BLaER1 (cell line): ENCODE measurements around the gene HSPA9.
A peak's percentile ranks its signal among the peaks of the same experiment; 100 is the strongest.

ENCODE experiments used
- H3K27ac ChIP-seq: shearing (Covaris generic); formaldehyde crosslinking; 2 replicates; pipeline ENCODE4 v1.8.1; 2022
- H3K27me3 ChIP-seq: shearing (Covaris generic); formaldehyde crosslinking; 2 replicates; pipeline ENCODE4 v1.8.1; 2022
- H3K36me3 ChIP-seq: shearing (Covaris generic); formaldehyde crosslinking; 2 replicates; pipeline ENCODE4 v1.8.1; 2022
- H3K4me1 ChIP-seq: shearing (Covaris generic); formaldehyde crosslinking; 2 replicates; pipeline ENCODE4 v1.8.1; 2022
- H3K4me2 ChIP-seq: shearing (Covaris generic); formaldehyde crosslinking; 2 replicates; pipeline ENCODE4 v1.8.1; 2022
- H3K4me3 ChIP-seq: shearing (Covaris generic); formaldehyde crosslinking; 2 replicates; pipeline ENCODE4 v1.8.1; 2022
- H3K9ac ChIP-seq: shearing (Covaris generic); formaldehyde crosslinking; 2 replicates; pipeline ENCODE4 v1.8.1; 2022
- H3K9me3 ChIP-seq: shearing (Covaris generic); formaldehyde crosslinking; 2 replicates; pipeline ENCODE4 v1.8.1; 2022
- H4K20me1 ChIP-seq: shearing (Covaris generic); formaldehyde crosslinking; 2 replicates; pipeline ENCODE4 v1.8.1; 2022
- Cebpa-rat ChIP-seq: shearing (Covaris generic); IDR thresholded peaks from 2 replicates; pipeline ENCODE4 v1.8.1; 2022

The HSPA9 gene

DNA sequence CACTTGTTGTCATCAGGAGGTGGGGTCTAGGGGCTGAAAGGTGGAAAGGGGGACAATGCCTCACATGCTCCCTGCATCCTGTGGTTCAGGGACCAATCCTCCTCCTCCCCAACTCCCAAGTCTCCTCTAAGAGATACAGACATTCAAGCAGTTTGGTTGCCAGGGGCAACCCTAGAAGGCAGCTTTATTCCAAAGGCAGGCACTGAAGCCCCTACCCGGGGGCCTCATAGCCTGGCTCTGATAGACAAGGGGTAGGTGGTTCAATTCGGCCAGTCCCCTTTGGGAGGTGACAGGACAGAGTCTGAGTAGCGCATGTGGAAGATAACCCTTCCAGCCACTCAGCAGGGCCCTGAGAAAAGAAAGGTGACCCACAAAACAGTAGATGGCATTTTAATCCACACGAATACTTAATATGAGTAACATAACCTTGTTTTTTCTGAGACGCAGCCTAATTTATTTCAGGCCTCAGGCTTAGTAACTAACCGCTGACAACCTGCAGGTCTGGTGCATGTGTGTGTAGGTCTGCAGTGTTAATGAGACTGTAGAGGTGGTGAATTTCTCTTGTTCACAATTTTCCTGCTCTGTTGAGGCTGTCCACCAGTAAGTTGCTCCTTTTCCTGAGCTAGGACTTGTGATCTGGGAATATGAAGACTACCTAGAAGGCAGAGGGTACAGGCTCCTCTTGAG, 31.3 kb upstream of the HSPA9 start:
- Histone ChIP-seq H3K27ac (no peak overlapping the region), H3K4me2 (no peak overlapping the region), H3K27me3 (no peaks in the 10 kb centered on the region), H3K4me3 (no peak overlapping the region), H3K9me3 (no peaks in the 10 kb centered on the region), H3K36me3 (no peaks in the 10 kb centered on the region), H3K4me1 (peaks cover 38% of the 10 kb centered on the region), H3K9ac (no peak overlapping the region), H4K20me1 (no peaks in the 10 kb centered on the region)
- no peak for TF ChIP-seq Cebpa-rat

- H3K36me3 ChIP-seq, result no peaks in the 10 kb centered on the region
- H3K9me3 ChIP-seq, result no peaks in the 10 kb centered on the region
- no peak overlapping the region for H3K27ac ChIP-seq
- H3K27me3 ChIP-seq, result no peaks in the 10 kb centered on the region
- no peak overlapping the region for H3K4me3 ChIP-seq
- H3K4me1 ChIP-seq, result peaks cover 26% of the 10 kb centered on the region
- TF ChIP-seq Cebpa-rat, result no peak
- no peaks in the 10 kb centered on the region for H4K20me1 ChIP-seq
- H3K9ac ChIP-seq, result no peak overlapping the region
- no peak overlapping the region for H3K4me2 ChIP-seq
Measured at GRCh38 chr5:138605254-138605972, 30.2 kb upstream of the HSPA9 start.

GRCh38 chr5:138604176-138604785, 29.1 kb upstream of the HSPA9 start:
- Histone ChIP-seq H3K4me3 (no peak overlapping the region), H3K9ac (no peak overlapping the region), H4K20me1 (no peaks in the 10 kb centered on the region), H3K4me2 (no peak overlapping the region), H3K9me3 (no peaks in the 10 kb centered on the region), H3K4me1 (peaks cover 26% of the 10 kb centered on the region), H3K36me3 (no peaks in the 10 kb centered on the region), H3K27me3 (no peaks in the 10 kb centered on the region), H3K27ac (no peak overlapping the region)
- no peak for TF ChIP-seq Cebpa-rat

DNA sequence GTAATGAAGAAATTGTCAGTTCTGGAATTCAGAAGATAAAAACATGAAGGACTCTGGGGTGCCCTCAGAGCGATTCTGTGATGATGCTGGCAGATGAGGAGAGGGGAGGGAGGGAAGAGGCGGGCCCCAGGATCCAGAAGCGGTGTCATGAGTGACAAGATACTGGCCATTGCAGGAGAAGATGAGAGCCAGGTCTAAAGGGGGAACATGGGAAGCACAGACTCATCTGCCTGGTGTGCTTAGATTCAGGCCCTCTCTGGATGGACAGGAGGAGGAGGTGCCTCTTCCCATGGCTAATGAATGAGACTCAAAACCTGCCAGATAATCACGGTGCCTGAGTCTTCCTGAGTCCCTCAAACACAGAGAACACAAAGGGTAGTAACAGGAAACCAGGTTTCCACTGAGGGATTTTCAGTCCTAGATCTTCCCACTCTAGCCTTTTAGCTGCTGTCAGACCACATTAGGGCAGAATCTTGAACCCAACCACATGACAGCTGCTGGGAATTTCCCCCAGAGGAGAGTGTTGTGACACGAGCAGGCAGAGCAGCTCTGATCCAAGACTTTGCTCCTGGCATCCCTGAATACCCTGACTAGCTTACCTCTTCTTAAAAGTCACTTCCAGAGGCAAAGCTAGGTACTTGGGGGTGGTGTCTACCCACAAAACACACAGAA, 28.2 kb upstream of the HSPA9 start:
- peaks cover 26% of the 10 kb centered on the region for H3K4me1 ChIP-seq

GRCh38 chr5:138602371-138603000, 27.3 kb upstream of the HSPA9 start:
- Histone ChIP-seq H3K4me2 (peak overlapping the region; percentile 27), H3K9me3 (no peaks in the 10 kb centered on the region), H3K36me3 (no peaks in the 10 kb centered on the region), H3K27me3 (no peaks in the 10 kb centered on the region), H3K4me1 (peaks cover 34% of the 10 kb centered on the region), H3K27ac (no peak overlapping the region), H3K4me3 (no peak overlapping the region), H4K20me1 (no peaks in the 10 kb centered on the region), H3K9ac (no peak overlapping the region)
- no peak for TF ChIP-seq Cebpa-rat

More for the DNA sequence above, 28.2 kb upstream of the HSPA9 start:
- H3K27me3 ChIP-seq, result no peaks in the 10 kb centered on the region
- TF ChIP-seq Cebpa-rat, result no peak
- H3K36me3 ChIP-seq, result no peaks in the 10 kb centered on the region
- H3K4me2 ChIP-seq, result peak overlapping the region; percentile 27
- H3K27ac ChIP-seq, result no peak overlapping the region
- H3K4me3 ChIP-seq, result no peak overlapping the region
- H3K9me3 ChIP-seq, result no peaks in the 10 kb centered on the region
- no peak overlapping the region for H3K9ac ChIP-seq
- no peaks in the 10 kb centered on the region for H4K20me1 ChIP-seq

GRCh38 chr5:138601444-138601843, 26.2 kb upstream of the HSPA9 start:
- no peaks in the 10 kb centered on the region for H3K27me3 ChIP-seq
- no peaks in the 10 kb centered on the region for H3K36me3 ChIP-seq
- peaks cover 44% of the 10 kb centered on the region for H3K4me1 ChIP-seq
- TF ChIP-seq Cebpa-rat, result no peak
- no peak overlapping the region for H3K4me3 ChIP-seq
- no peaks in the 10 kb centered on the region for H4K20me1 ChIP-seq
- H3K4me2 ChIP-seq, result no peak overlapping the region
- H3K27ac ChIP-seq, result no peak overlapping the region
- no peak overlapping the region for H3K9ac ChIP-seq
- no peaks in the 10 kb centered on the region for H3K9me3 ChIP-seq

GRCh38 chr5:138600446-138600845, 25.2 kb upstream of the HSPA9 start:
- TF ChIP-seq Cebpa-rat, result no peak
- H3K27ac ChIP-seq, result no peak overlapping the region
- H3K27me3 ChIP-seq, result no peaks in the 10 kb centered on the region
- H3K4me1 ChIP-seq, result peaks cover 52% of the 10 kb centered on the region
- H3K36me3 ChIP-seq, result no peaks in the 10 kb centered on the region
- H4K20me1 ChIP-seq, result no peaks in the 10 kb centered on the region
- no peak overlapping the region for H3K4me3 ChIP-seq
- no peak overlapping the region for H3K4me2 ChIP-seq
- no peak overlapping the region for H3K9ac ChIP-seq
- H3K9me3 ChIP-seq, result no peaks in the 10 kb centered on the region

DNA sequence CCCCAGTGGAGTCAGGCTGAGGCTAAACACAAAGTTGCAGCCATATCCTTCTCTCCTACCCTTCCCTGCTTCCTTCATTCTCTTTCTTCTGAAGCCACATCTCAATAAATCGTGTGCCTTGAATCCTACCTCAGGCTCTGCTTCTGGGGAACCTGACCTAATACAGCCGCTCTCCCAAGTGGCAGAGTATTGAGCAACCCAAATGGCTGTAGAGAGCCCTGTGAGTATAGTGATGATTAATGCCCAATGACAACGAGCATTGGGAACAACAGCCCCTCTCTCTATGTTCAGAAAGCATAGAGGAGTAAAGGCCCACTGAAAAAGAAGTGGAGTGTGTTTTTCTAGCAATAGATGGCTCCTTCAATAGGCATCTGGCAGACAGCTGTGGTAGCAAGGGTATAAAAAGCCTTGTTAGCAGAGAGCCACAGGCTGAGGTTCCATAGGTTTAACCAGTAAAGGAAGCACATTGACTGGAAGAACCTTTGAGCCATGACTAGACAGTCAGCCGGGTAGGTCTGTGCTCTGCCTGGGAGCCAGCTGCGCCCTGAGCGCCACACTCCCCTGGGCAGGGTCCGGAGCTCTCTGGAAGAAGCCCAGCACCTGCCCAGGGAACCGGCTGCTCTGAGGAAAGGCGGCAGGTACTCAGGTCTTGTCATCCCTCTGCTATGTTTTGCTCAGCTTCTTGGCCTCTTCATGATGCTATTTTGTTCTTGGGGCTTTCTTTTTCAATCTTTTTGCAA, 22.6 kb upstream of the HSPA9 start:
- Histone ChIP-seq H3K4me3 (no peak overlapping the region), H3K36me3 (no peaks in the 10 kb centered on the region), H3K27me3 (no peaks in the 10 kb centered on the region), H3K4me1 (peaks cover 43% of the 10 kb centered on the region), H3K9ac (no peak overlapping the region; the same call in 1 of the 2 replicates), H3K9me3 (no peaks in the 10 kb centered on the region), H3K27ac (no peak overlapping the region), H3K4me2 (peak overlapping the region; percentile 71), H4K20me1 (no peaks in the 10 kb centered on the region)
- no peak for TF ChIP-seq Cebpa-rat
